GM12878 (cell line): ENCODE measurements around the gene PHACTR1. TPM values are rescaled to one million over a fixed set of nuclear protein-coding genes. Genes with fewer than 3 reads are reported as not detected.

Experiments used
- ESRRA ChIP-seq: IDR thresholded peaks from 2 replicates; pipeline ENCODE4 v1.6.1; 2012; ENCODE audit warnings: mild to moderate bottlenecking, low read length, improper control_type of control experiment
- ETV6 ChIP-seq, 2 experiments: fragments of 450-650 bp in 1 of 2; IDR thresholded peaks in 1 of 2; conservative IDR thresholded peaks in 1 of 2; 2 replicates each; pipeline ENCODE4 v1.6.1; 2014; ENCODE audit warnings: antibody characterized with exemption in 1 of 2, borderline replicate concordance in 1 of 2, low read depth in 1 of 2, mild to moderate bottlenecking in 1 of 2, moderate library complexity in 1 of 2
- MTA3 ChIP-seq: IDR thresholded peaks from 2 replicates; pipeline ENCODE4 v1.6.1; 2012; ENCODE audit warnings: low read length, inconsistent platforms, borderline replicate concordance
- RB1 ChIP-seq: fragments of 450-650 bp; formaldehyde crosslinking; IDR thresholded peaks from 2 replicates; pipeline ENCODE4 v1.6.1; 2017; ENCODE audit warnings: mild to moderate bottlenecking, borderline replicate concordance
- SIX5 ChIP-seq: IDR thresholded peaks from 2 replicates; pipeline ENCODE4 v1.6.1; 2011; ENCODE audit warnings: mild to moderate bottlenecking, low read depth, low read length, moderate library complexity; ENCODE audit not compliant: severe bottlenecking
- SMC3 ChIP-seq: IDR thresholded peaks from 2 replicates; pipeline ENCODE4 v1.6.1; 2011; ENCODE audit warnings: low read length, improper control_type of control experiment, borderline replicate concordance
- SRF ChIP-seq, 2 experiments: IDR thresholded peaks; 2 replicates each; pipeline ENCODE4 v1.6.1; 2011; ENCODE audit warnings: low read depth in 2 of 2, low read length in 2 of 2, mild to moderate bottlenecking in 1 of 2, moderate library complexity in 1 of 2
- ZBED1 ChIP-seq: IDR thresholded peaks from 2 replicates; pipeline ENCODE4 v1.6.1; 2016; ENCODE audit warnings: borderline replicate concordance
- ZSCAN29 ChIP-seq: fragments of 450-650 bp; IDR thresholded peaks from 2 replicates; pipeline ENCODE4 v1.6.1; 2017; ENCODE audit warnings: mild to moderate bottlenecking, moderate library complexity
- polyA plus RNA-seq, 11 experiments: library from polyadenylated mRNA; depleted of rRNA in 4 of 11; unstranded in 6 of 11; stranded (reverse) in 5 of 11; fragments of >200 nt; fragmentation: Nextera tagmentation in 4 of 11; fragmentation: Illumina TruSeq in 1 of 11; extraction: Ambion mirVana in 4 of 11; extraction: Trizol in 1 of 11; gene quantifications; 1 replicate in 1 of 11; 2 replicates in 10 of 11; pipeline versions ENCODE4 v1.2.1 to v1.2.3, GENCODE V29; 2011 to 2016; ENCODE audit warnings: inconsistent platforms in 2 of 11, missing spikeins in 2 of 11, low read depth in 1 of 11
- total RNA-seq, 4 experiments: library from RNA; depleted of rRNA in 3 of 4; stranded (reverse); fragments of >200 nt in 3 of 4; fragmentation: Illumina TruSeq in 1 of 4; extraction: Trizol in 1 of 4; gene quantifications; 2 replicates each; pipeline versions ENCODE4 v1.2.1 to v1.2.3, GENCODE V29; 2013 to 2021
- TF ChIP-seq, protein P1 (sequence below): IDR thresholded peaks from 2 replicates; pipeline ENCODE4 v1.6.1; 2012; ENCODE audit warnings: mild to moderate bottlenecking, low read depth, low read length
- TF ChIP-seq, protein P2 (sequence below): fragments of 450-650 bp; conservative IDR thresholded peaks from 2 replicates; pipeline ENCODE4 v1.6.1; 2017; ENCODE audit warnings: mild to moderate bottlenecking, moderate library complexity

The PHACTR1 gene
- total and polyA plus RNA-seq, 10 of the 15 experiments (the other 5 are each of a cell fraction or from before 2014, with no cell fraction given): 34.2 to 94.6 (median 62.3) TPM

DNA sequence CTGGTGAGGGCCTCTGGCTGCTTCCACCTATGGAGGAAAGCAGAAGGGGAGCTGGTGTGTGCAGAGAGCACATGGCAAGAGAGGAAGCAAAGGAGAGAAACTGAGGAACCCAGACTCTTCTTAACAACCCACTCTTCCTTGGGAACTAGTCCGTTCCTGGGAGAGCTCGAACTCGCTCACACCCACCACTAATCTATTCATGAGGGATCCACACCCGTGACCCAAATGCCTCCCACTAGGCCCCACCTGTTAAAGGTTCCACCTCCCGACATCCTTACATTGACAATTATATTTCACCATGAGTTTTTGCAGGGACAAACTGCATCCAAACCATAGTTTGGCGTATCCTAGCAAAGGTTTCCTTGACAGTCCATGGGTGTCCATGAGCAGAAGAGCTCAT is 488.5 kb downstream of the PHACTR1 start (continued):
- TF ChIP-seq, protein P1, sequence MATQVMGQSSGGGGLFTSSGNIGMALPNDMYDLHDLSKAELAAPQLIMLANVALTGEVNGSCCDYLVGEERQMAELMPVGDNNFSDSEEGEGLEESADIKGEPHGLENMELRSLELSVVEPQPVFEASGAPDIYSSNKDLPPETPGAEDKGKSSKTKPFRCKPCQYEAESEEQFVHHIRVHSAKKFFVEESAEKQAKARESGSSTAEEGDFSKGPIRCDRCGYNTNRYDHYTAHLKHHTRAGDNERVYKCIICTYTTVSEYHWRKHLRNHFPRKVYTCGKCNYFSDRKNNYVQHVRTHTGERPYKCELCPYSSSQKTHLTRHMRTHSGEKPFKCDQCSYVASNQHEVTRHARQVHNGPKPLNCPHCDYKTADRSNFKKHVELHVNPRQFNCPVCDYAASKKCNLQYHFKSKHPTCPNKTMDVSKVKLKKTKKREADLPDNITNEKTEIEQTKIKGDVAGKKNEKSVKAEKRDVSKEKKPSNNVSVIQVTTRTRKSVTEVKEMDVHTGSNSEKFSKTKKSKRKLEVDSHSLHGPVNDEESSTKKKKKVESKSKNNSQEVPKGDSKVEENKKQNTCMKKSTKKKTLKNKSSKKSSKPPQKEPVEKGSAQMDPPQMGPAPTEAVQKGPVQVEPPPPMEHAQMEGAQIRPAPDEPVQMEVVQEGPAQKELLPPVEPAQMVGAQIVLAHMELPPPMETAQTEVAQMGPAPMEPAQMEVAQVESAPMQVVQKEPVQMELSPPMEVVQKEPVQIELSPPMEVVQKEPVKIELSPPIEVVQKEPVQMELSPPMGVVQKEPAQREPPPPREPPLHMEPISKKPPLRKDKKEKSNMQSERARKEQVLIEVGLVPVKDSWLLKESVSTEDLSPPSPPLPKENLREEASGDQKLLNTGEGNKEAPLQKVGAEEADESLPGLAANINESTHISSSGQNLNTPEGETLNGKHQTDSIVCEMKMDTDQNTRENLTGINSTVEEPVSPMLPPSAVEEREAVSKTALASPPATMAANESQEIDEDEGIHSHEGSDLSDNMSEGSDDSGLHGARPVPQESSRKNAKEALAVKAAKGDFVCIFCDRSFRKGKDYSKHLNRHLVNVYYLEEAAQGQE: no peak
- TF ChIP-seq RB1: no peak
- TF ChIP-seq, protein P2, sequence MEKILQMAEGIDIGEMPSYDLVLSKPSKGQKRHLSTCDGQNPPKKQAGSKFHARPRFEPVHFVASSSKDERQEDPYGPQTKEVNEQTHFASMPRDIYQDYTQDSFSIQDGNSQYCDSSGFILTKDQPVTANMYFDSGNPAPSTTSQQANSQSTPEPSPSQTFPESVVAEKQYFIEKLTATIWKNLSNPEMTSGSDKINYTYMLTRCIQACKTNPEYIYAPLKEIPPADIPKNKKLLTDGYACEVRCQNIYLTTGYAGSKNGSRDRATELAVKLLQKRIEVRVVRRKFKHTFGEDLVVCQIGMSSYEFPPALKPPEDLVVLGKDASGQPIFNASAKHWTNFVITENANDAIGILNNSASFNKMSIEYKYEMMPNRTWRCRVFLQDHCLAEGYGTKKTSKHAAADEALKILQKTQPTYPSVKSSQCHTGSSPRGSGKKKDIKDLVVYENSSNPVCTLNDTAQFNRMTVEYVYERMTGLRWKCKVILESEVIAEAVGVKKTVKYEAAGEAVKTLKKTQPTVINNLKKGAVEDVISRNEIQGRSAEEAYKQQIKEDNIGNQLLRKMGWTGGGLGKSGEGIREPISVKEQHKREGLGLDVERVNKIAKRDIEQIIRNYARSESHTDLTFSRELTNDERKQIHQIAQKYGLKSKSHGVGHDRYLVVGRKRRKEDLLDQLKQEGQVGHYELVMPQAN: no peak
- TF ChIP-seq SMC3: no peak
- no peak for TF ChIP-seq ETV6 (conservative IDR thresholded peaks at IDR 0.05 in 1 of 2, IDR thresholded peaks at IDR 0.05 in 1 of 2; ENCODE audit: borderline replicate concordance in 1 of 2, low read depth in 1 of 2)
- no peak for TF ChIP-seq ZBED1
- no peak for TF ChIP-seq SRF (IDR thresholded peaks at IDR 0.05; ENCODE audit: low read depth in 2 of 2, low read length in 2 of 2)
- no peak for TF ChIP-seq SIX5
- no peak for TF ChIP-seq MTA3
- no peak for TF ChIP-seq ESRRA
- no peak for TF ChIP-seq ZSCAN29
